Measurements from ENCODE around the gene RAPGEF4.

DNA sequence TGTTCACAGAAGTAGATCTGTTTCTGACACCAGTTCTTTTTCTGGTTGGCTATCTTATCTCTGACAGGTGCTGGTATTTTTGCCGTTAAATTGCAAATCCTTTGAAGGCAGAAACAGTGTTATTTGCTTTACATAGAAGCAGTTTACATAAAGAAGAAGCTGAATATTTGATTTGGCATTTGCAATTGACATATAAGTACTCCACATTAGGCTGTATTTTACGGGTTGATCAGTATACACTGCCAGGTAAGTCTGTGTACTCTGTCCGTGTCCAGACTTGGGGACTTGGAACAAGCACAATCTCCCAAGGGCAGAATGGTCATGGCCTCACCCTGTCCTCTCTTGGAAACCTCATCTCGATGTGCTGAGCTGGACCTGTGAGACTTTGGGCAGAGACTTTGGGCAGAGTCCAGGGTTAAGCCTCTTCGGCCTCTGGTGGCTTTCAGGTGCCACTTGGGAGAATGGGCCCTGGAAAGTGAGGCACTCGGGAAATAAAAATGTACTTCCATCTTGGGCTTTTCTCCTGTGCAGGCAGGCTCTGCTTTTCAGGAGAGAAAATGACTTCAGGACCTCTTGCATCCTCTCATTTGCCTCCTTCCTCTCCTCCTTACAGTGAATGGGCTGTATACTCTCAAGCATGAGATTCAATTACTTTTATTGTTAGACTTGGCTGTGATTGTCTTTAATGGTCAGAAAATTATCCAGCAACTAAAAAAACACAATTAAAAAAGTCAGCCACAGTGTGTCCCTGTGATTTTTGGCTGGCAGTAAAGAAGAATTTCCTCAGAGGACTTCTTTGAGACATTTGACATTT is 108.5 kb downstream of the RAPGEF4 start:
- TF ChIP-seq MLX (CRISPR knock-in tag; IDR thresholded peaks at IDR 0.05) (no peak), ZNF396 (CRISPR knock-in tag; IDR thresholded peaks at IDR 0.05; ENCODE audit: borderline replicate concordance) (no peak), ZNF121 (CRISPR knock-in tag; IDR thresholded peaks at IDR 0.05) (no peak), ATF1 (CRISPR knock-in tag; IDR thresholded peaks at IDR 0.05) (no peak), NR2C2 (CRISPR knock-in tag; IDR thresholded peaks at IDR 0.05) (no peak)
- TF ChIP-seq, protein P1, sequence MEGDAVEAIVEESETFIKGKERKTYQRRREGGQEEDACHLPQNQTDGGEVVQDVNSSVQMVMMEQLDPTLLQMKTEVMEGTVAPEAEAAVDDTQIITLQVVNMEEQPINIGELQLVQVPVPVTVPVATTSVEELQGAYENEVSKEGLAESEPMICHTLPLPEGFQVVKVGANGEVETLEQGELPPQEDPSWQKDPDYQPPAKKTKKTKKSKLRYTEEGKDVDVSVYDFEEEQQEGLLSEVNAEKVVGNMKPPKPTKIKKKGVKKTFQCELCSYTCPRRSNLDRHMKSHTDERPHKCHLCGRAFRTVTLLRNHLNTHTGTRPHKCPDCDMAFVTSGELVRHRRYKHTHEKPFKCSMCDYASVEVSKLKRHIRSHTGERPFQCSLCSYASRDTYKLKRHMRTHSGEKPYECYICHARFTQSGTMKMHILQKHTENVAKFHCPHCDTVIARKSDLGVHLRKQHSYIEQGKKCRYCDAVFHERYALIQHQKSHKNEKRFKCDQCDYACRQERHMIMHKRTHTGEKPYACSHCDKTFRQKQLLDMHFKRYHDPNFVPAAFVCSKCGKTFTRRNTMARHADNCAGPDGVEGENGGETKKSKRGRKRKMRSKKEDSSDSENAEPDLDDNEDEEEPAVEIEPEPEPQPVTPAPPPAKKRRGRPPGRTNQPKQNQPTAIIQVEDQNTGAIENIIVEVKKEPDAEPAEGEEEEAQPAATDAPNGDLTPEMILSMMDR (IDR thresholded peaks at IDR 0.05) = no peak
- TF ChIP-seq, protein P2, sequence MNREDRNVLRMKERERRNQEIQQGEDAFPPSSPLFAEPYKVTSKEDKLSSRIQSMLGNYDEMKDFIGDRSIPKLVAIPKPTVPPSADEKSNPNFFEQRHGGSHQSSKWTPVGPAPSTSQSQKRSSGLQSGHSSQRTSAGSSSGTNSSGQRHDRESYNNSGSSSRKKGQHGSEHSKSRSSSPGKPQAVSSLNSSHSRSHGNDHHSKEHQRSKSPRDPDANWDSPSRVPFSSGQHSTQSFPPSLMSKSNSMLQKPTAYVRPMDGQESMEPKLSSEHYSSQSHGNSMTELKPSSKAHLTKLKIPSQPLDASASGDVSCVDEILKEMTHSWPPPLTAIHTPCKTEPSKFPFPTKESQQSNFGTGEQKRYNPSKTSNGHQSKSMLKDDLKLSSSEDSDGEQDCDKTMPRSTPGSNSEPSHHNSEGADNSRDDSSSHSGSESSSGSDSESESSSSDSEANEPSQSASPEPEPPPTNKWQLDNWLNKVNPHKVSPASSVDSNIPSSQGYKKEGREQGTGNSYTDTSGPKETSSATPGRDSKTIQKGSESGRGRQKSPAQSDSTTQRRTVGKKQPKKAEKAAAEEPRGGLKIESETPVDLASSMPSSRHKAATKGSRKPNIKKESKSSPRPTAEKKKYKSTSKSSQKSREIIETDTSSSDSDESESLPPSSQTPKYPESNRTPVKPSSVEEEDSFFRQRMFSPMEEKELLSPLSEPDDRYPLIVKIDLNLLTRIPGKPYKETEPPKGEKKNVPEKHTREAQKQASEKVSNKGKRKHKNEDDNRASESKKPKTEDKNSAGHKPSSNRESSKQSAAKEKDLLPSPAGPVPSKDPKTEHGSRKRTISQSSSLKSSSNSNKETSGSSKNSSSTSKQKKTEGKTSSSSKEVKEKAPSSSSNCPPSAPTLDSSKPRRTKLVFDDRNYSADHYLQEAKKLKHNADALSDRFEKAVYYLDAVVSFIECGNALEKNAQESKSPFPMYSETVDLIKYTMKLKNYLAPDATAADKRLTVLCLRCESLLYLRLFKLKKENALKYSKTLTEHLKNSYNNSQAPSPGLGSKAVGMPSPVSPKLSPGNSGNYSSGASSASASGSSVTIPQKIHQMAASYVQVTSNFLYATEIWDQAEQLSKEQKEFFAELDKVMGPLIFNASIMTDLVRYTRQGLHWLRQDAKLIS (CRISPR knock-in tag; IDR thresholded peaks at IDR 0.05; ENCODE audit: borderline replicate concordance) = no peak
- TF ChIP-seq, protein P3, sequence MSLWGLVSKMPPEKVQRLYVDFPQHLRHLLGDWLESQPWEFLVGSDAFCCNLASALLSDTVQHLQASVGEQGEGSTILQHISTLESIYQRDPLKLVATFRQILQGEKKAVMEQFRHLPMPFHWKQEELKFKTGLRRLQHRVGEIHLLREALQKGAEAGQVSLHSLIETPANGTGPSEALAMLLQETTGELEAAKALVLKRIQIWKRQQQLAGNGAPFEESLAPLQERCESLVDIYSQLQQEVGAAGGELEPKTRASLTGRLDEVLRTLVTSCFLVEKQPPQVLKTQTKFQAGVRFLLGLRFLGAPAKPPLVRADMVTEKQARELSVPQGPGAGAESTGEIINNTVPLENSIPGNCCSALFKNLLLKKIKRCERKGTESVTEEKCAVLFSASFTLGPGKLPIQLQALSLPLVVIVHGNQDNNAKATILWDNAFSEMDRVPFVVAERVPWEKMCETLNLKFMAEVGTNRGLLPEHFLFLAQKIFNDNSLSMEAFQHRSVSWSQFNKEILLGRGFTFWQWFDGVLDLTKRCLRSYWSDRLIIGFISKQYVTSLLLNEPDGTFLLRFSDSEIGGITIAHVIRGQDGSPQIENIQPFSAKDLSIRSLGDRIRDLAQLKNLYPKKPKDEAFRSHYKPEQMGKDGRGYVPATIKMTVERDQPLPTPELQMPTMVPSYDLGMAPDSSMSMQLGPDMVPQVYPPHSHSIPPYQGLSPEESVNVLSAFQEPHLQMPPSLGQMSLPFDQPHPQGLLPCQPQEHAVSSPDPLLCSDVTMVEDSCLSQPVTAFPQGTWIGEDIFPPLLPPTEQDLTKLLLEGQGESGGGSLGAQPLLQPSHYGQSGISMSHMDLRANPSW (CRISPR knock-in tag; conservative IDR thresholded peaks at IDR 0.05; ENCODE audit: low read depth) = no peak
